DOHH2 (cell line): ENCODE measurements around the gene POU2AF3.

Experiments used
- EZH2phosphoT487 ChIP-seq: fragments of 200-600 bp; sonication (generic); IDR thresholded peaks from 2 replicates; pipeline ENCODE4 v1.6.1; 2017; ENCODE audit warnings: borderline replicate concordance, mild to moderate bottlenecking, antibody characterized with exemption, low read length, moderate library complexity, mixed read lengths
- TF ChIP-seq, protein P1 (sequence below): fragments of 200-600 bp; sonication (generic); IDR thresholded peaks from one replicate; pipeline ENCODE4 v1.5.1; 2014; ENCODE audit warnings: antibody characterized with exemption, mild to moderate bottlenecking, low read depth, low read length; ENCODE audit not compliant: poor library complexity, severe bottlenecking

DNA sequence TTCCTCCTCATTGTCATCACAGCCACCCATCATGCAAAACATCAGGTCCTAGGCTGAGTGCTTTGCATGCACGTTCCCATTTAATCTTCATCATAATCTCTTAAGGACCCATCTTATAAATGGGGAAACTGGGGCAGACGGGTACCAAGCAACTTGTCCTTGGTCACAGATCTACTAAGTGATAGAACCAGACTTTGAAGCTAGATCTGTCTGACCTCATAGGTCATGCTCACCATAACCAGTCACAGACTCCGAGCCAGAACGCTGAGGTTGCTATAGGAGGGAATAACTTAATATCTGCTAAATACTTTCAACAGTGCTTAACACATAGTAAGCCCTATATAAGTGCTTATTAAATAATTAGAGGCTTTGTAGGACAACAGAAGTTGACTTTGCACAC is 37.7 kb downstream of the POU2AF3 start:
- TF ChIP-seq, protein P1, sequence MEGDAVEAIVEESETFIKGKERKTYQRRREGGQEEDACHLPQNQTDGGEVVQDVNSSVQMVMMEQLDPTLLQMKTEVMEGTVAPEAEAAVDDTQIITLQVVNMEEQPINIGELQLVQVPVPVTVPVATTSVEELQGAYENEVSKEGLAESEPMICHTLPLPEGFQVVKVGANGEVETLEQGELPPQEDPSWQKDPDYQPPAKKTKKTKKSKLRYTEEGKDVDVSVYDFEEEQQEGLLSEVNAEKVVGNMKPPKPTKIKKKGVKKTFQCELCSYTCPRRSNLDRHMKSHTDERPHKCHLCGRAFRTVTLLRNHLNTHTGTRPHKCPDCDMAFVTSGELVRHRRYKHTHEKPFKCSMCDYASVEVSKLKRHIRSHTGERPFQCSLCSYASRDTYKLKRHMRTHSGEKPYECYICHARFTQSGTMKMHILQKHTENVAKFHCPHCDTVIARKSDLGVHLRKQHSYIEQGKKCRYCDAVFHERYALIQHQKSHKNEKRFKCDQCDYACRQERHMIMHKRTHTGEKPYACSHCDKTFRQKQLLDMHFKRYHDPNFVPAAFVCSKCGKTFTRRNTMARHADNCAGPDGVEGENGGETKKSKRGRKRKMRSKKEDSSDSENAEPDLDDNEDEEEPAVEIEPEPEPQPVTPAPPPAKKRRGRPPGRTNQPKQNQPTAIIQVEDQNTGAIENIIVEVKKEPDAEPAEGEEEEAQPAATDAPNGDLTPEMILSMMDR = no peak
- TF ChIP-seq EZH2phosphoT487 = no peak
